Tongue (tissue), 2 donors: Measurements from ENCODE around the gene TFG. TPM values are rescaled to one million over a fixed set of nuclear protein-coding genes. Genes with fewer than 3 reads are reported as not detected.

Experiments
- DNase-seq: peaks from one replicate; pipeline ENCODE4 v3.0.0-alpha.2; 2015
- total RNA-seq: library from RNA; depleted of rRNA; stranded (reverse); fragments of >200 nt; gene quantifications from one replicate; pipeline ENCODE4 v1.2.3, GENCODE V29; 2014

Gene TFG
- total RNA-seq, 1 donor from 2014 or later = 90.9 TPM

- DNase-seq = no peak
Measured at GRCh38 chr3:100759159-100759558, 49.9 kb downstream of the TFG start.

- DNase-seq = peak; percentile 47
Measured at GRCh38 chr3:100759950-100760349, 50.7 kb downstream of the TFG start.

- DNase-seq = peak; percentile 23
Measured at GRCh38 chr3:100760377-100760776, 51.1 kb downstream of the TFG start.

DNA sequence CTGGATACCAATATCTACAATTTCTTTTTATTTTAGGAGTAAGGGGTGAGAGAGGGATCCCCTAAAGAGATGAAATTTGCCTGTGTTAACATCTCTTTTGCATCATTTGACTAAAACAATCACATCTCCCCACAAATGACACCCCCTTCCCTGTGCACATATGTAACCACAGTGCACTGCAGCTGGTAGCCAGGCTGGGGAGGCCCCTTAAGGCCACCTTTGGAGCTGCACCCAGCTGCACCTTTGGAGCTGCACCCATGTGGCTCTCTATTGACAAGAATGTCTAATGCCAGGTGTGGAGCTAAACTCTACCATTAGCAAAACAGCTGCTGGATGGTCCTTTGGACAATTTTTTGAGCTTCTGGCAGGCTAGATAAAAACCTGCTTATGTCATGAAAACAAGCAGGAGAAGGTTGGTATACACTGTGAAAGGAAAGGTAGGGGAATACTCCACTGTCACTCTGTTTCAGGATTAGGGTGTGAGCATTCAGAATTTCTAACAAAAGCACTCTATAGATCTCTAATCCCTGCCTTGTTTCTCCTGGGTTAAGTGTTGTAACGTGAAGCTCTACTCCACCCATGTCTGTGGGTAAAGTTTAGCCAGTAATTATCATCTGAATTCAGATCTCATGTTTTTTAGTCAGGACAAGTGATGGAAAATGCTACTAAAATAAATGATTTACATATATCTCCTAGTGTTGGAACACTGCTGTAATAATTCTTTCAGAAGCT lies 52.1 kb downstream of the TFG start:
- DNase-seq = no peak

GRCh38 chr3:100761951-100762350 lies 52.7 kb downstream of the TFG start:
- no peak for DNase-seq

- no peak for DNase-seq
Measured at GRCh38 chr3:100765437-100765975, 56.2 kb downstream of the TFG start.

DNA sequence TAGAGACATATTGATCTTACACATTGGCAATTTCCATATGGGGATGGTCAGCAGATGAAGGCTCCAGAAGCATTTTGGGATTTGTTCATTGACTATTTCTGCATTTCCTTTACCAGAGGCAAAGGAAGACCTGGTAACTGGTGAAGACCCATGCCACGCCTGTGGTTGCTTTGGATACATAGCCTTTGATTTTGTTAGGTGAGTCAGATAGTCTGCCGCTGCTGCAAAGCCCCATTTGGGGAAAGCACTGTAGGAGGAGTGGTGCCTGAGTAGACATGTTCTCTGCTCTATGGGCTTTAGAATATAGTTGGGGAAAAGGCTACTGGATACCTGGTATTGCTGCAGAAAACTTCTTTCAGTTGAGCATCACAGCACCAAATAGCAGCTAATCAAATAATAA lies 56.8 kb downstream of the TFG start:
- no peak for DNase-seq

- DNase-seq = no peak
Measured at GRCh38 chr3:100769693-100770092, 60.4 kb downstream of the TFG start.

- no peak for DNase-seq
Measured at GRCh38 chr3:100775226-100775625, 65.9 kb downstream of the TFG start.

DNA sequence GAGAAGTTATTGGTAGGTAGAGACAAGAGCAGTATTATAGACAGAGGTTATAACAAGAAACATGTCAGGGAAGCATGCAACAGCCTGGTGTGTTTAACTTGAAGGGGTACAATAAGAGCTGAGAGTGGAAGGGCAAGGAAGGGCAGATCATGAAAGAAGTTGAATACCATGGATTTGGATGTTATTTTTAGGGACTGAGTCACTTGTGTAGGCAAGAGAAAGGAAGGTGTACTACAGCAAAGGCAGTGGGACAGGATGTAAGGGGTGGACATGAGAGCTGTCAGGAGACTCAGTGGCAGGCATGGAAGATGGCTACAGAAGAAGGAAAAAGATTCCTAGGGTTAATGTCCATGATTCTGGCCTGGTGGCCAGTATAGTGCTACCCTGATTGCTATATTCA lies 66.4 kb downstream of the TFG start:
- no peak for DNase-seq

DNA sequence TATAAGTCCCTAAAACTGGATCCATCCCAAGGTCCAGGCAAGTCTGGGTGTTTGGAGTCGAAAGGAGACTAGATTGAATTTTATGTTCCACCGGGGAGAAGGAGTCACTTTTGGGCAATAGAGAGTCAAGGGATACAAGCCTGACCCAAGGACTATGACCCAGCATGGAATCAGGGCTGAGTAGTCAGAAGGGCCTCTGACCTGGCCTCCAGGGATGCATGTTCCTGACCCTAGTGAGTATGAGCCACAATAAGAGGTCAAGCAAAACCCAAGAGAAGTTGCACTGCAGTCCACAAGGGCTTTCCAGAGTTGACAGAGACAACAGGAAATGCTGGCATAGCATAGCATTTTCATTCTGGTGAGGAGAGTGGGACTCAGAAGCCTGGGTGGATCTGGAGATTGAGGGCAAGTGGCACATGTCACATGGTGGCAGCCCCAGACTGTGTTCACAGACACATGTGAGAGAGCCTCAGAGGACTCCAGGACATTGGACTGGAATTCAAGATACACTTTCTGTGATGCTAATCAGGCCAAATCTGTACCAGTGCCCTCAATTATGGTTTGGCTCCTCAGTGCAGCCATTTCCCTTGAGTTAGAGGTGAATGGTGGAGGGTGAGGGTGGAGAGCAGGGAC lies 66.9 kb downstream of the TFG start:
- DNase-seq = no peak

- DNase-seq = no peak
Measured at GRCh38 chr3:100776746-100777145, 67.5 kb downstream of the TFG start.

DNA sequence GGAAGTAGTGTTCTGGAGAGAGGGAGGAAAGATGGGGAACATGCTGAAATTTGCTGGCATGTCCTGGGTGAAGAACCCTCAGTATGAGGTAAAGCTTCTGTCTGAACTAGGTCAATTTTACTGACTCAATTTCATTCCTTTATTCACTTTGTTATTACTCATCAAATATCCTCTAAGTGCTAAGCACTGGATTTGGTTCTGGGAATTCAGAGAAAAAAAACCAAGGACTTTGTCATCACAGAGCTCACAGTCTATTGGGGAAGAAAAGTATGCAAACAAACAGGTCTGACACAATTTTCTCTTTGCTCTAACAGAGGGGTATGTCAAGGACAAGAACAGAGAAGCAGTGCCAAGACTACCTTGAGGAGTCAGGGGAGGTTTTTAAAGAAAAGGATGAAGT lies 68.0 kb downstream of the TFG start:
- no peak for DNase-seq

DNA sequence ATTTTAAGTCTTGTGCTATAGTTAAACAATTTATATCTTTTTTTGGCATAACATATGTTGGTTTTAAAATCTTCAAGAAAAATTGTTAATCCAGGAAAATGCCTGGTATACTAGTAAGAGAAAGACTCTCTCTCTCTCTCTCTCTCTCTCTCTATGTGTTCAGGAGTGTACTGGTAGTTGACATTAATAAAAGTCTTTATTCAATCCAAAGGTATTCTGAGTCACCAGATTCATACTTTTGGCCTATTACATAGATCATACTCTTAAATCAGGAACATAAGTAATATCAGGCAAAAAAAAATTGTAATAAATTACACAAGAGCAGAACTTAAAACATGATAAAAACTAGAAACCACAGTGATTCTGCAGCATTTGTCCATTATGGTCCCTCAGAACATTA lies 70.2 kb downstream of the TFG start:
- DNase-seq = no peak

DNA sequence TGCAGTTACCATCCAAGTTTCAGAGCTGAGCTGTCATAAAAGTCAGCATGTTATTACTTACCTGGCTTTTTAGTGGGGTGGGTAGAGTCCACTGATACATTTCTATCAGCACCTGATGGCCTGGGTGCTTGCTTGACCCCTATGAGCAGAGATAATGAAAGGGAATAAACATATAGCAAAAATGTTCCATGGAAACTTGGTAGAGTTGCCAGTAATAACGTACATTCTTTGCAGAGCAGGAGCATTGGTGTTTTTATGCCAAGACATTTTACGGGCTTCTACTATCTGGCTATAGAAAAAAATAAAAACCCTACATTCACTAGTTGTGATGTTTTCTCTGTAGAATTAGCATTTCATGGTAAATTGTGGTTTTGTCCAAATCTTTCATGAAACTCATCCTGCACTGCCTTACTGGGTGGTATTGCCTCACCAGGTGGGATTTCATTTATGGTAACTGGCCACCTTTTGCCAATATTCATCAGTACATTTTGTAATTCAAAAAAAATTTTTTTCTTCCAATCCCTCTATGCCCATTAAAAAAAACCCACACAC lies 70.9 kb downstream of the TFG start:
- DNase-seq = no peak

- no peak for DNase-seq
Measured at GRCh38 chr3:100781301-100781700, 72.0 kb downstream of the TFG start.

DNA sequence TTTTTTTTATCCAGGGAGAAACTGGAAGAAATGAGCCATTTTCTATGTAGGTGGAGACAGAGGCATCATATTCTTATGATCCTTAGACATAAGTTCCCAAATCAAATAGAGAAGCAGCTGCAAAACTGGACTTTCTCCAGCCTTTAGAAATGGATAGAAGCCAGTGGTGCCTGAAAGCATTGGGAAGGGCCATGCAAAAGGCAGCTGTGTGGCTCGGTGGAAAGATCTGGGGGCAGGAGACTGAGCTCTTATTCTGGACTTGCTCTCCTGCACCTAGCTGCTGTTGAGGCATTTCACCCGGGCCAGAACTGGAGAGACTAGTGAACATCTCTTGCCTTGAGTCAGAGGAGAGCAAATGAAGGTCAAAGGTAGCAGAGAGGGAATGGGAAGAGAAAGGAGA lies 73.1 kb downstream of the TFG start:
- DNase-seq = peak; percentile 93

GRCh38 chr3:100782906-100783305 lies 73.6 kb downstream of the TFG start:
- DNase-seq = peak; percentile 83

DNA sequence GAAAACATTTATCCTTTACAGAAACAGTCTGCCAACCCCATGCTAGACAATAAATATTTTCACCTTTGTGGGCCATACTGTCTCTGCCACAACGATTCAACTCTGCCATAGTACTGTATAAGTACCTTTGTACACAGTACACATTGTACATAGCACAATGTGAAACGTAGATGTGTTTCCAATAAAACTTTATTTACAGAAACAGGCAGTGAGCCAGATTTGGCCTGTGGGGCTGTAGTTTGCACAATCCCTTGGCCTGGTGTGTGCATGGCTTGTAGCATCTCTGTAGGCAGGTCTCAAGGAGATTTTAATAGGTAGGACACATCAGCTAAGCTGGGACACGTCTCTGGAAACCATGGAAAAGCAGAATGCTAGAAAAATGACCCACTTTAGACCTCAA lies 74.3 kb downstream of the TFG start:
- no peak for DNase-seq

DNA sequence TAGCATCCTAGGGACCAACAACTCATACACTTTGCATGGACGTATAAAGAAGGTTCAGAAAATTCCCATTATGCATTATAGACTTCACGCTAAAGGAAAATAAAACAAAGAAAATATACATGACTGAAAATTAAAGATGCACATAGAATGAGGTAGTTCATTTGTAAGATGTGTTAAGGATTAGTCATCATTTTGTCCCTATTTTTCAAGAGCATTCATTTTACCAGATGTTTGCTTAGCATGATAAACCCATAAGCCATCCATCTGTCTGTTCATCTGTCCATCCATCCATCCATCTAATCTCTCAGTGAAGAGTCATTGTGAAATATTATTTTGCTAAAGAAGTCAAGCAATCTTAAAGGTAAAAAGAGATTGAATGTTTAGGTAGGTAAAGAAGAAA lies 80.3 kb downstream of the TFG start:
- DNase-seq = no peak

DNA sequence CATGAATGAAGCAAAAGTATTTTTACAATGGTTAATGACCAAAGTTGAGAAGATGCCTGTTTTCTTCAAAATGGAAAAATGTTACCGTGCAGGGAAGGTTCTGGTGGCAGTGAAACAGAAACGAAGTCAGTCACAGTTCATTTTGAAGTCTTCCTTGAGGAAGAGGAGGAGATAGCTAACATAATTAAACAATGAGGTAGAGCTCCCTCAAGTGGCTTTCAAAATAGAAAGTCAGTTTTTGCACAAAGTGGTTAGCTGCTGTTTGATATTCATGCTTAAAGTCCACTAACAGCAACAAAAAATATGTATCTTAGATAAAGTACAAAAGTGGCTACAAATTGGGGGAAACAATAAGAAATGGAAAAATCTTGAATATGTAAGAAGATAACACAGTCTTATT lies 87.3 kb downstream of the TFG start:
- DNase-seq = peak; percentile 19

DNA sequence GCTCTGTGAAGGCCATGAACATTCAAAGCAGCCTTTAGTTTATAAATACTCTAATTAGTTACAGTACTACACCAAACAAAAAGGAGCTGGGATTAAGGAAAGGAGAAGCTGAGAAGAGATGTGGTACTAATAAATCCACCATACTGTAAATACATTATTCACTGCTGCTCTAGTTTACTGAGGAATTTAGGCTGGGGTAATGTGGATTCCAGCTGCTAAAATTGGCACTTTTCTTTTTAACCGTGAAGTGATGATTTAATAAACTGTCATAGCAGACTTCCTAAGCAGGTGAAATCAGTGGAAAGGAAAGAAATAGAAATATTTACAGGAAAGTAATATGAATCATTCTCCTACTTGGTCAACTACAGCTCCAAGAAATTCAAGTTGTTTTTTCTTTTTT lies 88.7 kb downstream of the TFG start:
- DNase-seq = peak; percentile 73
